Astrocyte (in vitro differentiated cells and primary cell): ENCODE measurements around the gene AMPD2.

Source experiments
- EZH2 ChIP-seq: IDR thresholded peaks from 2 replicates; pipeline ENCODE4 v1.6.1; 2012; ENCODE audit warnings: mild to moderate bottlenecking, low read length, inconsistent platforms; ENCODE audit not compliant: insufficient read depth
- TF ChIP-seq, protein P1 (sequence below): IDR thresholded peaks from 2 replicates; pipeline ENCODE4 v1.5.1; 2011; ENCODE audit warnings: low read depth, mild to moderate bottlenecking, inconsistent platforms, low read length, moderate library complexity; ENCODE audit not compliant: insufficient read depth

DNA sequence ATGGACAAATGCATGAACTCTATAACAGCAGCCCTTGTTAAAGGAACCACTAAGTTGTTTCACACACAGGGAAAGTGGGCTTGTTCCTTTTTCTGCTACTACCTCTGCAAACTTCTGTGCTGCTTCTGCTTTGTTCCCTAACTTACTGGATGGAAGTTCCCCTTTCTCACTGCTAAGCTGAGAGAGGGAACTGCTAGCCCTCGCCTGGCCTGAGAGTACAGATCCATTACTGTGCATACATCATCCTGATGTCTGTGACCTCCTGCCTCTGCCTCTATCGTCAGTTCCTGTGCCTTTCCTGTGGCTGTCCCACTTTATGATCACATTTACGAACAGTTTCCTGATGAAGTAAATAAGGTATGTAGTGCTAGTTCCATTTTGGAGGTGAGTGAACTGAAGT is 3.8 kb upstream of the AMPD2 start:
- TF ChIP-seq, protein P1, sequence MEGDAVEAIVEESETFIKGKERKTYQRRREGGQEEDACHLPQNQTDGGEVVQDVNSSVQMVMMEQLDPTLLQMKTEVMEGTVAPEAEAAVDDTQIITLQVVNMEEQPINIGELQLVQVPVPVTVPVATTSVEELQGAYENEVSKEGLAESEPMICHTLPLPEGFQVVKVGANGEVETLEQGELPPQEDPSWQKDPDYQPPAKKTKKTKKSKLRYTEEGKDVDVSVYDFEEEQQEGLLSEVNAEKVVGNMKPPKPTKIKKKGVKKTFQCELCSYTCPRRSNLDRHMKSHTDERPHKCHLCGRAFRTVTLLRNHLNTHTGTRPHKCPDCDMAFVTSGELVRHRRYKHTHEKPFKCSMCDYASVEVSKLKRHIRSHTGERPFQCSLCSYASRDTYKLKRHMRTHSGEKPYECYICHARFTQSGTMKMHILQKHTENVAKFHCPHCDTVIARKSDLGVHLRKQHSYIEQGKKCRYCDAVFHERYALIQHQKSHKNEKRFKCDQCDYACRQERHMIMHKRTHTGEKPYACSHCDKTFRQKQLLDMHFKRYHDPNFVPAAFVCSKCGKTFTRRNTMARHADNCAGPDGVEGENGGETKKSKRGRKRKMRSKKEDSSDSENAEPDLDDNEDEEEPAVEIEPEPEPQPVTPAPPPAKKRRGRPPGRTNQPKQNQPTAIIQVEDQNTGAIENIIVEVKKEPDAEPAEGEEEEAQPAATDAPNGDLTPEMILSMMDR: no peak
- no peak for TF ChIP-seq EZH2
